SK-N-SH (cell line): ENCODE data around the gene GALK1. TPM values are rescaled to one million over a fixed set of nuclear protein-coding genes. Genes with fewer than 3 reads are reported as not detected.
A peak's percentile ranks its signal among the peaks of the same experiment; 100 is the strongest.

ENCODE experiments used
- CTCF ChIA-PET: fragments of 300-600, 350-600 bp; formaldehyde crosslinking; extraction: SDS; loops from one replicate; lab custom pipeline; 2021; lab: Yijun Ruan, JAX
- POLR2A ChIA-PET: fragments of 350-600 bp; sonication (Branson Sonifier 250); formaldehyde crosslinking; extraction: SDS; loops from one replicate; lab custom pipeline; 2020; ENCODE audit warnings: antibody characterized with exemption, inconsistent platforms; lab: Yijun Ruan, JAX
- DNase-seq: peaks from one replicate; pipeline ENCODE4 v3.0.0; 2012
- H2AFZ ChIP-seq: fragments of 200-600 bp; sonication (generic); 2 replicates; pipeline ENCODE4 v1.8.1; 2016; ENCODE audit warnings: antibody characterized with exemption, mild to moderate bottlenecking, low read depth
- H3F3A ChIP-seq: fragments of 200-600 bp; sonication (generic); replicated peaks from 2 replicates; pipeline ENCODE3; 2016; ENCODE audit warnings: antibody characterized with exemption, mild to moderate bottlenecking; ENCODE audit not compliant: insufficient read depth
- H3K27ac ChIP-seq, 2 experiments: fragments of 200-500 bp in 1 of 2; fragments of 200-600 bp in 1 of 2; sonication (Bioruptor generic) in 1 of 2; sonication (generic), shearing (Covaris generic) in 1 of 2; 2 replicates each; pipeline versions ENCODE4 v1.5.1 to v1.6.1; 2014 to 2016; ENCODE audit warnings: low read depth in 2 of 2, inconsistent platforms in 1 of 2, low read length in 1 of 2, mild to moderate bottlenecking in 1 of 2, mixed read lengths in 1 of 2
- H3K27me3 ChIP-seq: fragments of 200-600 bp; sonication (generic), shearing (Covaris generic); 2 replicates; pipeline ENCODE4 v1.6.1; 2016; ENCODE audit warnings: mixed run types; ENCODE audit not compliant: insufficient read depth
- H3K36me3 ChIP-seq, 2 experiments: fragments of 200-500 bp in 1 of 2; fragments of 200-600 bp in 1 of 2; sonication (Bioruptor generic) in 1 of 2; sonication (generic) in 1 of 2; replicated peaks in 1 of 2; 2 replicates each; pipeline versions ENCODE3 to v1.5.1; 2014 to 2016; ENCODE audit warnings: low read length in 1 of 2, mild to moderate bottlenecking in 1 of 2; ENCODE audit not compliant: insufficient read depth in 2 of 2, control insufficient read depth in 1 of 2
- H3K4me1 ChIP-seq, 2 experiments: fragments of 200-500 bp in 1 of 2; fragments of 200-600 bp in 1 of 2; sonication (Bioruptor generic) in 1 of 2; sonication (generic), shearing (Covaris generic) in 1 of 2; 2 replicates each; pipeline versions ENCODE4 v1.5.1 to v1.6.1; 2014 to 2016; ENCODE audit warnings: low read depth in 1 of 2, low read length in 1 of 2, mixed run types in 1 of 2; ENCODE audit not compliant: insufficient read depth in 2 of 2, control insufficient read depth in 1 of 2
- H3K4me2 ChIP-seq: fragments of 200-600 bp; sonication (generic), shearing (Covaris generic); 2 replicates; pipeline ENCODE4 v1.6.1; 2017; ENCODE audit warnings: mixed run types
- H3K4me3 ChIP-seq, 2 experiments: fragments of 200-500 bp in 1 of 2; fragments of 200-600 bp in 1 of 2; sonication (Bioruptor generic) in 1 of 2; sonication (generic), shearing (Covaris generic) in 1 of 2; 2 replicates each; pipeline versions ENCODE4 v1.5.1 to v1.8.1; 2014 to 2016; ENCODE audit warnings: low read depth in 2 of 2, inconsistent platforms in 1 of 2, low read length in 1 of 2, mild to moderate bottlenecking in 1 of 2, mixed read lengths in 1 of 2, moderate library complexity in 1 of 2
- H3K79me2 ChIP-seq: fragments of 200-600 bp; sonication (generic); 2 replicates; pipeline ENCODE4 v1.8.1; 2017; ENCODE audit warnings: mild to moderate bottlenecking; ENCODE audit not compliant: insufficient read depth
- H3K9ac ChIP-seq: fragments of 200-600 bp; sonication (generic); 2 replicates; pipeline ENCODE4 v1.6.1; 2017; ENCODE audit warnings: mixed run types
- H3K9me2 ChIP-seq: fragments of 200-600 bp; sonication (generic); 2 replicates; pipeline ENCODE4 v1.6.1; 2017; ENCODE audit warnings: mixed run types
- H3K9me3 ChIP-seq: fragments of 200-600 bp; sonication (generic); 2 replicates; pipeline ENCODE4 v1.6.1; 2017; ENCODE audit warnings: mixed run types, mild to moderate bottlenecking, moderate library complexity
- H4K20me1 ChIP-seq: fragments of 200-600 bp; sonication (generic); 2 replicates; pipeline ENCODE4 v1.6.1; 2017; ENCODE audit warnings: mild to moderate bottlenecking, mixed run types; ENCODE audit not compliant: insufficient read depth
- ELF1 ChIP-seq: IDR thresholded peaks from 2 replicates; pipeline ENCODE4 v1.4.0; 2012
- FOSL2 ChIP-seq: IDR thresholded peaks from 2 replicates; pipeline ENCODE4 v1.4.0; 2012; ENCODE audit warnings: low read depth, mild to moderate bottlenecking, moderate library complexity, borderline replicate concordance
- FOXJ3 ChIP-seq: sonication (generic); formaldehyde crosslinking; IDR thresholded peaks from 2 replicates; pipeline ENCODE4 v1.5.1; 2020; ENCODE audit warnings: mild to moderate bottlenecking, missing genetic modification reagents
- FOXM1 ChIP-seq: IDR thresholded peaks from 2 replicates; pipeline ENCODE4 v1.4.0; 2012; ENCODE audit warnings: low read depth, mild to moderate bottlenecking
- MEF2A ChIP-seq: IDR thresholded peaks from 2 replicates; pipeline ENCODE4 v1.4.0; 2012; ENCODE audit warnings: low read depth, borderline replicate concordance
- MXI1 ChIP-seq: IDR thresholded peaks from 2 replicates; pipeline ENCODE4 v1.6.1; 2012; ENCODE audit warnings: mild to moderate bottlenecking, low read depth, low read length, improper control_type of control experiment
- NRF1 ChIP-seq: IDR thresholded peaks from 2 replicates; pipeline ENCODE4 v1.6.1; 2012; ENCODE audit warnings: low read depth, mild to moderate bottlenecking, low read length
- PBX3 ChIP-seq: IDR thresholded peaks from 2 replicates; pipeline ENCODE4; 2012
- RCOR1 ChIP-seq: fragments of 150-350 bp; IDR thresholded peaks from 2 replicates; pipeline ENCODE4 v1.6.1; 2017; ENCODE audit warnings: antibody characterized with exemption, low read length
- REST ChIP-seq: IDR thresholded peaks from 2 replicates; pipeline ENCODE4 v1.6.1; 2012; ENCODE audit warnings: mild to moderate bottlenecking, low read depth, low read length, moderate library complexity
- RFX5 ChIP-seq: IDR thresholded peaks from 2 replicates; pipeline ENCODE4 v1.6.1; 2012; ENCODE audit warnings: mild to moderate bottlenecking, improper control_type of control experiment, low read length
- RXRA ChIP-seq: IDR thresholded peaks from 2 replicates; pipeline ENCODE4 v1.4.0; 2012; ENCODE audit warnings: low read depth, mild to moderate bottlenecking, borderline replicate concordance
- TAF1 ChIP-seq: IDR thresholded peaks from 2 replicates; pipeline ENCODE4 v1.6.1; 2012; ENCODE audit warnings: low read depth, mild to moderate bottlenecking, low read length, moderate library complexity, borderline replicate concordance
- USF1 ChIP-seq: IDR thresholded peaks from 2 replicates; pipeline ENCODE4 v1.4.0; 2012; ENCODE audit warnings: low read depth, borderline replicate concordance
- USF2 ChIP-seq: fragments of 150-350 bp; IDR thresholded peaks from 2 replicates; pipeline ENCODE4 v1.6.1; 2017; ENCODE audit warnings: antibody characterized with exemption, low read length, low read depth, borderline replicate concordance
- YY1 ChIP-seq: IDR thresholded peaks from 2 replicates; pipeline ENCODE4 v1.4.0; 2012; ENCODE audit warnings: low read depth, mild to moderate bottlenecking
- WGBS: methylation state at CpG from one replicate; pipeline ENCODE4 v1.1.6; 2017; ENCODE audit warnings: low lambda C conversion rate; 5-methylcytosine and 5-hydroxymethylcytosine counted together
- polyA plus RNA-seq, 3 experiments: library from polyadenylated mRNA; depleted of rRNA; stranded (reverse); fragments of >200 nt; gene quantifications; 2 replicates each; pipeline ENCODE4 v1.2.3, GENCODE V29; 2012

GALK1 gene
- polyA plus RNA-seq, 1 of the 3 experiments (the other 2 are of a cell fraction), result 36.5 TPM

- ChIA-PET POLR2A (no interaction called here), CTCF (interaction anchor here (0.9 to 25.4 kb wide), 5 partner anchors 11 to 134 kb away, joined by 3 to 419 read pairs (median 5); no protein-coding TSS in a partner anchor)
- WGBS, result 75% methylated on average over 4 of the region's 4 CpGs
Observed at GRCh38 chr17:75734674-75735294, 30.2 kb downstream of the GALK1 start.

GRCh38 chr17:75733471-75733870 is 31.5 kb downstream of the GALK1 start:
- POLR2A ChIA-PET, result no interaction called here
- Histone ChIP-seq H3K79me2 (no peaks in the 10 kb centered on the region), H3K36me3 (no peaks in the 10 kb centered on the region), H3K27me3 (no peaks in the 10 kb centered on the region), H3K4me1 (no peaks in the 10 kb centered on the region; a peak in 1 of 4 replicates), H4K20me1 (no peaks in the 10 kb centered on the region), H3K9me2 (no peaks in the 10 kb centered on the region), H3K4me2 (no peak overlapping the region), H3K4me3 (no peak overlapping the region), H3F3A (no peaks in the 10 kb centered on the region), H3K9me3 (no peaks in the 10 kb centered on the region), H2AFZ (no peak overlapping the region), H3K27ac (no peak overlapping the region), H3K9ac (no peak overlapping the region)
- DNase-seq, result no peak
- CTCF ChIA-PET, result interaction anchor here (1.5 to 25.4 kb wide), 3 partner anchors 13 to 100 kb away, joined by 5 to 419 read pairs (median 25); partner anchors contain the start of gene SMIM5
- 91% methylated on average over 18 of the region's 18 CpGs for WGBS
- no peak for TF ChIP-seq PBX3
- TF ChIP-seq REST, result no peak
- TF ChIP-seq FOSL2, result no peak
- TF ChIP-seq NRF1, result no peak
- no peak for TF ChIP-seq ELF1
- TF ChIP-seq MXI1, result no peak
- no peak for TF ChIP-seq USF1
- TF ChIP-seq YY1, result no peak
- TF ChIP-seq RCOR1, result no peak

More at GRCh38 chr17:75734674-75735294, 30.2 kb downstream of the GALK1 start:
- no peak for DNase-seq
- Histone ChIP-seq H3K9ac (no peak overlapping the region), H3K4me3 (no peak overlapping the region), H2AFZ (0 out of 2 replicates have a peak overlapping the region, but pooled peaks have one; percentile 41), H3K27me3 (no peaks in the 10 kb centered on the region)
- no peak for TF ChIP-seq USF2
- TF ChIP-seq FOXJ3, result no peak
- no peak for TF ChIP-seq RFX5
- no peak for TF ChIP-seq FOSL2
- TF ChIP-seq RXRA, result no peak
- no peak for TF ChIP-seq FOXM1
- TF ChIP-seq TAF1, result no peak
- TF ChIP-seq PBX3, result no peak
- TF ChIP-seq MEF2A, result no peak
- TF ChIP-seq ELF1, result no peak
- TF ChIP-seq YY1, result no peak
- TF ChIP-seq NRF1, result no peak
- TF ChIP-seq RCOR1, result no peak
- TF ChIP-seq, all 33 proteins: peak for 0
- H3K36me3 ChIP-seq, result no peaks in the 10 kb centered on the region
- no peaks in the 10 kb centered on the region for H3F3A ChIP-seq
- no peaks in the 10 kb centered on the region for H4K20me1 ChIP-seq
- H3K9me3 ChIP-seq, result no peaks in the 10 kb centered on the region
- no peaks in the 10 kb centered on the region for H3K79me2 ChIP-seq
- no peaks in the 10 kb centered on the region; a peak in 1 of 4 replicates for H3K4me1 ChIP-seq
- H3K4me2 ChIP-seq, result no peak overlapping the region
- H3K27ac ChIP-seq, result no peak overlapping the region
- H3K9me2 ChIP-seq, result no peaks in the 10 kb centered on the region
